GM21367 (cell line): ENCODE measurements around the gene NALCN.

Source experiments
- ATAC-seq: cut with Tn5 transposase; IDR thresholded peaks from one replicate; pipeline ENCODE4 v1.9.1; 2021; ENCODE audit not compliant: unreplicated experiment

The NALCN gene

DNA sequence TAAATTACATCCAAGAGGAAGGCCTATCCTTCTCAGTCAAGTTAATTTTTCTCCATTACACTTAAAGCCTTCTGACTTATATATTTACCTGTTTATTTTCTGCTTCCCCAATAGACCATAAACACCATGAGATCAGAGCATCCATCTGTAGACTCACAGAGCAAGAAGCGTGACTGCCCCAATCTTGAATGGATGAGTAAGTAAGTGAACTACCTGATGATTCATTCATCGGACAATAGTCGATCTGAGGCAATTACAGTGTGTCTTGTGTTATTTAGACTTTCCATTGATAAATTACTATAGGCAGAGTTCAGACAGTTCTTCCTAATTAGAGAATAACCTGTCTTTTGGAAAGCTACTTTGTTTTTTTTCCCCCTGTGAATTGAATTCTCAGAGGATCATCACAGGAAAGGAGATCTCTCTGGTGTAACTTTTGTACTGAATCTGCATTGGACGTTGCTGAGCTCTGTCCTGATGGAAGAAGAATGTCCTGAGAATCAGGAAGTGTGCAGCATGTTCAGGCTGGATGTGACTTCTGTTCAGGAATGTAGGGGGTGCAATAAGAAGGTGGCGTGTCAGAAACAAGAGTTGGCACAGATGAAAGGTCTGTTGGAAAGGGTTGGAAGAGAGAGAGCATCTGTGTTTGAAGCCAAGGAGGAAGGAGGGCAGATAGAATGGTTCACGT lies 367.0 kb downstream of the NALCN start:
- ATAC-seq, result no peak

DNA sequence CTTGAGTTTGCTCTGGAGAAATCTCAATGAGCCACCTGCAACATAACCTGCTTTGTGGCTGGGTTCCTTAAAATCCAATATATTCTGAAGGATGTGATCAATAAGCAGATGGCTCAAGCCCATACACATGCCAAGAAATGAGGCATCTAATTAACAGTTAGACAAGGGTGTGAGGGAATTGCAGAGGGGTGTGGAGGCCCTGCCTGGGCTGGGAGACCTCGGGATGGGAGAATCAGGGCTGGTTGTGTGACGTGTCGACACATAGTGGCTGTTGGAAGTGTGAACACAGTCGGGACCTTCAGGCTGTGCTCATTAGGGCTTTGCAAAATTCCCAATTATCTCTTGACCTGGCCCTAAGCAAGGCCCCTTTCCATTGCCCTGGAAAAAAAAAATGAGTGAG lies 379.8 kb downstream of the NALCN start:
- ATAC-seq, result no peak

DNA sequence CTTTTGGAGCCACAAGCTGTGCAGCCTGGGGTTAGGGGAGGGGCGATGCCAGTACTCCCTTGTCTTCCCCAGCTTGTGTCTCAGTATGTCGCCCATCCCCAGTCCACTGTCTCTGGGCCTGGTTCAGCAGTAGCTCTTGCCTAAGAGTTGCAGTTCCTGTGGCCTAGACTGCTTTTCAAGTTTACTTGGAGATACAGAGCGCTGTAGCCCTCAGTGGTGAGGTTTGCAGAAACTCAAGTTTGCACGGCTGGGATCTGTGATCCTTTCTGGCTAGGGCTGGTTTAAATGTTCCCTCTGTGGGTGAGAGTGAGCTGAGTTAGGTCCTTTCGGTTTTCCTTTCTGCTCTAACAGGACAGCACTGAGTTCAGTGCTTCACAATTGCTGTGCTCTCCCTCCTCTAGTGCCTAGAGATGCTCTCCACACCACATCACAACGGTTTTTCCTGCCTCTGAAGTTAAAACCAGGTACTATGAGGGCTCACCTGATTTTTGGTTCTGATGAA lies 381.1 kb downstream of the NALCN start:
- ATAC-seq, result no peak

DNA sequence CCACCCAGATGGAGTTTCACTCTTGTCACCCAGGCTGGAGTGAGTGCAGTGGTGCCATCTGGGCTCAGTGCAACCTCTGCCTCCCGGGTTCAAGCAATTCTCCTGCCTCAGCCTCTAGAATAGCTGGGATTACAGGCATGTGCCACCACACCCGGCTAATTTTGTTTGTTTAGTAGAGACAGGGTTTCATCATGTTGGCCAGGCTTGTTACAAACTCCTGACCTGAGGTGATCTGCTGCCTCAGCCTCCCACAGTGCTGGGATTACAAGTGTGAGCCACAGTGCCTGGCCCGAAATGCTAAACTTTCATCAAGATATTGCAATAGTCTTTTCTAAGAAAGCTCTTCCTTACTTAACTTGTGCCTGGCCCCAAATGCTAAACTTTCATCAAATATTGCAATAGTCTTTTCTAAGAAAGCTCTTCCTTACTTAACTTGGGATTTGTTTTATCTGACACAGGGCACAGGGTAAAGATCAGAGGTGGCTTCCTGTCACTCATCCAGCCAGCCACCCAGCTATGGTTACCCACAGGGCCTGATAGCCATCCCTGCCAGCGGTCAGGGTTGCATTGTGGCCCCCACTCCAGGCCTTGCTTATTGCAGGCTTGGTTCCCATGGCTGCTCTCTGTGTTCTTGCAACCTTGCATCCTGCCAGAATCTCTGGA lies 389.4 kb downstream of the NALCN start:
- ATAC-seq, result no peak

DNA sequence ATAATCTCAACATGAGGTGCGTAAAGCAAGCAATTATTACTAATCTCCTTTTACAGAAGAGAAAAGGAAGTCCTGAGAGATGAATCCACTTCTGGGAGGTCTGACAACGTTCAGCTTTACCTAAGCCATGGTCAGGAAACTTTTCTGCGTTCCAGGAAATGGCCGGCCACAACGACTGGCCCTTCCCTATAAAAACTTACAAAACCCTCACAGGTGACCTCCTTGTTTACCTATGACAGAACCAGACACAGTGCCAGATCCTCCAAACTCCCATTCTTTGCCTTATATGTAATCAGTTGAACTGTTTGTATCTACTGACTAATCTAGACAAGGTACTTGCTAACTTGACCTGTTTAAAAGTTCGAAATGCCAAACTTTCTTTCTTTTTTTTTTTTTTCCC lies 390.0 kb downstream of the NALCN start:
- no peak for ATAC-seq

DNA sequence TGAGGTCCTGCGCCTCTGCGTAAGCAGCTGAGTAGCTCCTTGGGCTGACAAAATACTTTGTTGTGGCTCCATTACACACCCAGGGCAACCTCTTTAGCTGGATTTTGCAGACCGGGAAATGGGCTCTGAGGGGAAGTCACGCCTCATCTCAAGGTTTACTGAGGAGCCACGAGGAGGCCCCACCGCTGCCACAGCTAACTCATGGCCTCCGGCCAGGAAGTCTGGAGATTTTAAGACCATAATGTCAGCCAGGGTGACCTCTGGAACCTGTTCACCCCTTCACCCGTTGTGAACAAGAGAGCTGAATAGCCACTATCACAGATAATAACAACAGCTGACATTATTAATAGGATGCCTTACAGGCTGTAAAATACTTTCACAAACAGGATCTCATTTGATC lies 390.4 kb downstream of the NALCN start:
- no peak for ATAC-seq

DNA sequence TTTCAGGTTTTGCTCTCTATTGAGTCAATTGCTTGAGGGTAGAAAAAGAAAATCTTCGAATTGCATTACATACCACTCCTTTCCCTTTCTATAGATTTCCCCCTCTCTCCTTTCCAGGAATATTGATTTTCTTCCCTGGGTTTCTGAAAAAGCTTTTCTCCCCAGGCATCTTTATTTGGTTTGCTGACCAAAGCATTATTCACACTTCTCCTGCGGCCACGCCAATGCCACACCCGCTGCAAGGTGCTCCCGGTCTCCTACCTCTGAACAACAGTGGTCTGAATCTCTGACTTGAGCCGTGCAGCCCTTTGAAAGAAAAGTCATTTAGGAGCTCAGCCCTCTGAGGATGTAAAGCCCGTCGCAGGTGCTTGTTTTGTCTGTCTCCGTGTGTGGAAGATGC lies 390.8 kb downstream of the NALCN start:
- ATAC-seq, result no peak

DNA sequence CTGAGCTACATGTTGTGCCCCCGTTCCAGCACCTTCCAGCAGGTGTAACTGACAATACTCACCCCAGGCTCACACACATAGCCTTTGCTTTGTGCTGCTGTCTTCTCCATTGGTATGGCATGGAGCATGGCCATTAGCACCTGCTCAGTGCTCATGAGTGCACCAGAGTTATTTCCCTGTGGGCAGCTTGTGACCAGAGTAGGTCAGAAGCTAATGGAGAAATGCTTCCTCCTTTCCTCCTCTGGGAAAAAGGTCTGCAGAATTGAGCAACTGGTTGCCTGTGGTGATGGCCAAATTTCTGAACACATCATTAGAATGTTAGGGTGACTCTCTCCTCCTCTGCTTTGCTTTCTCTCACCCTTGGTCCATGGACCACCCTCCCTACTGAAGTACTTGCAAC lies 397.2 kb downstream of the NALCN start:
- no peak for ATAC-seq

DNA sequence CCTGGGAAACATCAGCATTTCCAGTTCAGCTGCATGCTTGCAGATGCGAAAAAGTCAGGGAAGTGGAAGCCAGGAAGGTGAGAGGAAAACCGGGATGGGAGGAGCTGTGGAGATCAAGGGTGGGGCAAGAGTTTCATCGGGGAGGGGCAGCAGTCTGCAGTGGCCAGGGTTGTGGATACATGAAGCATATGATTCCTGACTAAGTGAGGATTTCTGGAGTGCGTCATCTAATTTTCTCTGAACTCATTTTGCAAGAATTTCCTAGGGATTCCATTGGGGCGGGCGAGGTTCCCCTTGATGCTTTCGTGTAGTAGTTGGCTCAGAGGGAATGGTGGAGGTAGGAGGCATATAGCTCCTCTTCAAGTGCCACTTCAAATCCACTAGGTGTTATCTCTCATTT lies 397.6 kb downstream of the NALCN start:
- no peak for ATAC-seq

DNA sequence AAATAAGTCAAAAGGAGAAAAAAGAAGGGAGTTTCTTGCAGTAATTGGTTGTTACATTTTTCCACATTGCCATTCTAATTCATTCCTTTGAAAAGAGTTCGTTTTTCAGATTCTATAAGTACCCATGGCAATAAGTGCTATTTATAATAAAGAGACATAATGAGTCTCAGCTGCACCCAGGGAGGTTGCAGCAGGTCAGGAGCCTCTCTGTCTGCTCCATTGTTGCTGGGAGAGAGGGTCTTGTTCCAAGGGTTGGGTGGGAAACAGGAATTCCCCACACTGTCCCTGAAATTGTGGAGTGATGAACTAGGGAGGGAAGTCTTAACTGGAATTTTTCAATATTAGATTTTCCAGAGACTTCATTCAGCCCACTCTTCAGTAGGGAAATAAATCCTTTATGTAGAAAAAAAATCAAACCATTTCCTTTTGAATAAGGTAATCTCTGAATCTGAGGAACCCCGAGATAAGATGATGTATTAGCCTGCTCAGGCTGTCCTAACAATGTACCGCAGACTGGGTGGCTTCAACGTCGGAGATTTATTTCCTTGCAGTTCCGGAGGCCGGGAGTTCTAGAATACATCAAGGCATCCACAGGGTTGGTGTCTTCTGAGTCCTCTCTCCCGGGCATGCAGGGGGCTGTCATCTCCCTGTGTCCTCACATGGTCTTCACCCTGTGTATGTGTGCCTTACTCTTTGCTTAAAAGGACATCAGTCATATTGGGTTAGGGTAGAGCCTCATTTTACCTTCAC lies 399.0 kb downstream of the NALCN start:
- ATAC-seq, result no peak

DNA sequence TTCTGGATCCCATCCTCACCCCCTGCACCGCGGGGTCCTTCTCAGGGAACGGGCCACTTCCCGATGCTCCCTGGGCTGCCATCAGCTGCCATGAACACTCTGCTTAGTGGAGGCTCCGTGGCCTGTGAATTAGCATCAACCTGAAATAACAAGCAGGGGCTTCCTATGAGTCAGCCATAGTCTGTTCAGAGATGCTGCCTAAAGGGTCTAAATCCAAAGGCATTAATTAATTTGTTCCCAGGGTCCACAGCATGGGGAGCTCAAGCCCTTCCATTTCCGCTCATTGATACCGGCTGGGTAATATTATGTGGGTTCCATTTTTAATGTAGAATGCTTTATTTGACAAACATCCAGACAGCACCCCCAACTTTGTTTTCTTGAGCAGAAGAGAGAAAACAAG lies 399.8 kb downstream of the NALCN start:
- no peak for ATAC-seq

DNA sequence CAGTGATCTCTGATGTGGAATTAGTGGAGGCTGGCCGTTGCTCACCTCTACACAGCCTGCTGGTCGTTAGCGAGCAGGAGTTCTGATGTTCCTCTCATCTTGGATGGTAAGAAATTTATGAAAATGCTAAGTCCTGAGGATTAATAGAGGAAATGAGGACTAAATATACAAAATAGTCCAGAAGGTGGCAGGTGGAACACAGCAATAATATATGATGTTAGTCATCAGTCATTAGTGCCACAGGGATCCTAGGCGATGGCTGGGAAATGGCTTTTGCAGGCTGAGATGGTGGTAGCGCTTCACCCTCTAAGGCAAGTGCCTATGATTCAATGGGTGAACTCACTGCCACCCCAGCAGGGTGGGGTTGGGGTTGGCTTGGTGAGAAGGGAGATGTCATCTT lies 403.1 kb downstream of the NALCN start:
- ATAC-seq, result no peak

DNA sequence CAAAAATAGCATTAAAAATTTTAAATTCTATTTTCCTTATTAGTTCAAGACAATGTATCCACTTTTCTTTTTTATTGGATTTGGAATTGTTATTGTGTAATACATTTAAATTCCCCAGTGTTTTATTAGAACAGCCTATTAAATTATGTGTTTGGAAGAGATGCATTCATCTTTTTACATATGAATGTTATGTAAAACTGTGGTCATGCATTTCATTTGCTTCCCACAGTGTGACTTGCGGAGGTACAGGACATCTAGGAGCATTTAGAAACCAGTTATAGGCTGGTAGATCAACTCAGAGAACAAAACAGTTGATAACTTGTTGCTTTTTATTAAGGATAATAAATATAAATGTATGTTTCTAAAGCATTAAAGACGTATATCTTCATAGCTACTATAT lies 406.2 kb downstream of the NALCN start:
- ATAC-seq, result no peak

DNA sequence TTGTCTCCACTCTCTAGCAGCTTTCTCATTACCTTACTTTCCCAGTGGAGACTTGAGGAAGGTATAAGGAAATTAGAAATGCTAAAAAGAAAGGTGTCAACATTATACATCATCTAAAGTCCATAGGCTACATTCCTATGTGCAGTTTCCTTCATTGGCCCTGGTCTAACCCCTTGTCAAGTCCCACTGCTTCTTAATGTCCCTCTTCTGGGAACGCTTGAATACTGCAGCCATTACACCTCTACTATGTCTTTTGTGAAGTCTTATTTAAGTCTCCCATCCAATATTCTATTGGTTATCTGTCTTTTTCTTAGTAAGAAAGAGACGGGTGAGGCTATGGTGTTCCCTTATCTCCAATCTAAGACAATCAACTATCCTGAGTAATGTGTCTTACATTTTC lies 409.1 kb downstream of the NALCN start:
- ATAC-seq, result no peak
